GM18499 (cell line): ENCODE data around the gene MYO5B.

Experiments used
- ATAC-seq: cut with Tn5 transposase; IDR thresholded peaks from one replicate; pipeline ENCODE4 v1.9.1; 2021; ENCODE audit warnings: moderate number of reproducible peaks; ENCODE audit not compliant: insufficient read depth, unreplicated experiment

MYO5B gene

DNA sequence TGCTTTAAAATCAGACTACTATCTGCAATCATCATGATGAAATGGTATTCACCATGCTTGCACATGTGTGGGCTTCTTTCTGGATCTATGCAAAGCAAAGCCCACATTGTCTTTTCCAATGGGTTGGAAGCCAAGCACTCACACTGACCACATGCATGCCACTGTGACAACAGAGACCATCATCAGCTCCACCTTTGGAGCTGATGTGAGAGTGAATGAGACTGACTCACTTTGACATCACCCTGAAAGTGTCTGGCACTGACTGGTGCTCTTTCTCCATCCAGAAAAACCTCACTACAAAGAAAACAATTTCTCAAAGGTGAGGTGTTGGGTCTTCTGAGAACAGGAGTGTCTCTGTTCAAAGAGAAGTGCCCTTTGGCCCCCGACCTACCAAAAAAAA, 4.7 kb downstream of the MYO5B start:
- no peak for ATAC-seq

GRCh38 chr18:50189160-50189559, 5.8 kb downstream of the MYO5B start:
- no peak for ATAC-seq

DNA sequence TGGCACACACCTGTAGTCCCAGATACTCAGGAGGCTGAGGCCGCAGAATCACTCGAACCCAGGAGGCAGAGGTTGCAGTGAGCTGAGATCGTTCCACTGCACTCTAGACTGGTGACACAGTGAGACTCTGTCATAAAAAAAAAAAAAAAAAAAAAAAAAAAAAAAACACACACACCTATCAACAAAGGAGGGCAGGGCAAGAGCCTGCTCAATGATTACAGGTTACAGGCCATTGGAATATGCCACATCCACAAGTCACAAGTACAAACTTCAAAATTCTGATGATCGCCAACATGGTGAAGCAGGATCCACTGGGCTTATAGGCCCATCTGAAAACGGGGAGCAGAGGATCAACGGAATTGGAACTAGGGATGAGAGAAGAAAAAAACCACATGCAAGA, 6.3 kb downstream of the MYO5B start:
- no peak for ATAC-seq

DNA sequence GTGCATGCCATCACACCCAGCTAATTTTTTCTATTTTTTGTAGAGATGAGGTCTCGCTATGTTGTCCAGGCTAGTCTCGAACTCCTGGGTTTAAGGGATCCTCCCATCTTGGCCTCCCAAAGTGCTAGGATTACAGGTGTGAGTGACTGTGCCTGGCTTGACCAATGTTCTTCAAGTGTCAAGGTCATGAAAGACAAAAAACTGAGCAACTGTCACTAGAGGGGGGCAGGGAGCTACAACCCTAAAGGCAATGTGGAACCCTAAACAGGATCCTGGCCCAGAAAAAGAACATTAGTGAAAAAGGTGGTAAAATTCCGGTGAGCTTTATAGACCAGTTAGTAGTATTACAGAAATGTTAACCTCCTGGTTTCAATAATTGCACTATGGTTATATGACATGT, 7.3 kb downstream of the MYO5B start:
- ATAC-seq = no peak

DNA sequence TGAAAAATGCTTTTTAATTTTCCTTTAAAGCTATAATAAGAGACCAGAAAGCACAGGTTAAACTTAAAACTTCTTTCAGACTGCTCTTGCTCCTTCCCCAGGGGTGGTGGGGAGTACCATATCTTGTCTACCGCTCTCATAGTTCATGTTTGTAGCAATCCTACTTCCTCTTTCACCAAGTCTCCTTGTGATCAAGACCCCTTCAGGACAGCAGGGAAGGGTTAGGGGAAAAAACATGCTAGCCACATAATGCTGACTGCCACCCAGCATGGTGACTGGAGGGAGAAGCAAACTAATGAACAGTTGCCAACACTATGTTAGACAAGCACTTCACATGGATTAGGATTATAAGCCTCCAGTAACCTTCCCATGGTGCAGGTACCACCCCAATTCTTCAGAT, 8.6 kb downstream of the MYO5B start:
- no peak for ATAC-seq

DNA sequence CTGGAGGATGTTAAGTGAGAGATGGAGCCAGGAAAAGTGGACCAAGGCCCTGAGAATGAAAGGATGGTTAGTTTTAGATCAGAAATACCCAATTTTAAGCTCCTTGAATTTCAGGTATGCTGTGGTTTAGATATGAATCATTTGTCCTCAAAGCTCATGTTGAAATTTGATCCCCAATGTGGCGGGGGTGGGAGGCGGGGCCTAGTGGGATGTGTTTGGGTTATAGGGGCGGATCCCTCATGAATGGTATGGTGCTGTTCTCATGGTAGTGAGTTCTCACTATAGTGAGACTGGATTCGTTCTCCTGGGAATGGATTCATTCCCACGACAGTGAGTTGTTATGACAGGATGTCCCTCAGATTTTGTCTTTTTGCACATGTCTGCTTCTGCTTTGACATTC, 11.4 kb downstream of the MYO5B start:
- ATAC-seq = no peak

GRCh38 chr18:50182511-50182910, 12.4 kb downstream of the MYO5B start:
- ATAC-seq = no peak

DNA sequence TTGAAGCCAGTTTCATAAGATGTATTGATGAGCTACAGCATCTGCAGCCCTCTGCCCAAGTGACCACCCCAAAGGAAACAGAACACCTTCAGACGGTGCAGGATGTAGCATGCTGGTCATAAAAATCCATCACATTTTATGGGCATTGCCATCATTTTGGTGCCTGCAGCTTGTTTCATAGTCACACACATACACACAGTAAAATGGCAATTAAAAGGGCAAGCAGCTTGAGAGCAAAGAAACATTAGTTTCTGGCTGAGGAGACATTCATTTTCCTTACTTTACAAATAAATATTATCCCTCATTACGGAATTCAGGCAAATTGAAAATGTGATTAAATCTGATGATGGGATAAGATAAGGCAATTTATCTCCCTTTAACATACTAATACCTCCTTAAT, 13.4 kb downstream of the MYO5B start:
- no peak for ATAC-seq

GRCh38 chr18:50179465-50179864, 15.5 kb downstream of the MYO5B start:
- ATAC-seq = no peak

GRCh38 chr18:50177294-50177992, 17.5 kb downstream of the MYO5B start:
- no peak for ATAC-seq

DNA sequence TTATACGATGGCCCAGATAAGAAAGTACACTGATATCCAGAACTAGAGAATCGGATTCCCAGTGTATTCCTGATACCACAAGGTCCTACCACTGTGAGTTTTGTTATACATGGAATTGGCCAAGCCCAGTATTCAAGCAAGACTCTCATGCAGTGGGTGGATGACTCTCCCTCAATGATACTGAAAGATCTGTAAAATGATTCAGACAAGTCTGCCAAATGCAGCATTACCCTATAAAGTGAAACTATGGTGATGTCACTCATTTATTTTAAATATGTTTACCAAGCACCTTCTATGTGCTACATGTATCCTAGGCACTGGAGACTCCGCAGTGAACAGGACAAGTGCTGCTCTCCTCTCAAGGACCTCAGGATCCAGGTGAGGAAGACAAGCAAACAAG, 22.6 kb downstream of the MYO5B start:
- ATAC-seq = no peak

DNA sequence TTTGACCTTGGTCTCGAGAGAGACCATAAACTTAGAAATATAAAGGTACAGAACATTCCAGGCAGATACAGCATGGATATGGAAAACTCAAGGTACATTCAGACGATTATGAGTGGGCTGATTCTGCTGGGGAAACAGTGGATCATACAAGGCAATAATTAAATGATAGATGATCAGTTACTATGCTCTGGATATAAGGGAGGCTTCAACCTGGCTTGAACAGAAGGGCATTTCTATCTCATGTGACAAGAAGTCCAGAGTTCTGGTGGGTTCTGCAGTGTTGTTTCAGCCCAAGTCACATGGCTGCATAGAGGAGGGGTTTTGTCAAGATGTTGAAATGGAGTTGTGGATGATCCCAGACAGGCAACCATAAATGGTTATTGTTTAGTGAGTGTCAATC, 23.5 kb downstream of the MYO5B start:
- no peak for ATAC-seq

- ATAC-seq = no peak
Observed at GRCh38 chr18:50170004-50170403, 24.9 kb downstream of the MYO5B start.

GRCh38 chr18:50169149-50169548, 25.8 kb downstream of the MYO5B start:
- no peak for ATAC-seq

GRCh38 chr18:50167966-50168365, 27.0 kb downstream of the MYO5B start:
- ATAC-seq = no peak

DNA sequence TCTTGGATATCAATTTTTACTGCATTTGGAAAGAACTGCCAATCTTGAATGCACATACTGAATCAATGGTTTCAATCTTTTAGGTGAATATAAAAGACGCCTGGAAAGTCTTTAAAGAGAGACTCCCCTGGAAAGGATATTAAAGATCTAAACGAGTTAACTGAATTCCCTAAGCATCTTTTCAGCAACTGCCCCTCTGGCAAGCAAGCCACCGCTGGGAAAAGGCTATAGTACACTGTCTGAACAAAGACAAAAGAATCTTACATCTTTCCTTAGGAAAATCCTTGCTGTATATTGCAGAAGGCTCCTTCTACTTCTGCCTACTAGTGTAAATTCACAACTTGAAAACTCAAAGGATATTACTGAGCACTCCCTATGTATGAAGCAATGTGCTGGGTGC, 28.0 kb downstream of the MYO5B start:
- ATAC-seq = no peak

GRCh38 chr18:50163505-50163904, 31.4 kb downstream of the MYO5B start:
- no peak for ATAC-seq

DNA sequence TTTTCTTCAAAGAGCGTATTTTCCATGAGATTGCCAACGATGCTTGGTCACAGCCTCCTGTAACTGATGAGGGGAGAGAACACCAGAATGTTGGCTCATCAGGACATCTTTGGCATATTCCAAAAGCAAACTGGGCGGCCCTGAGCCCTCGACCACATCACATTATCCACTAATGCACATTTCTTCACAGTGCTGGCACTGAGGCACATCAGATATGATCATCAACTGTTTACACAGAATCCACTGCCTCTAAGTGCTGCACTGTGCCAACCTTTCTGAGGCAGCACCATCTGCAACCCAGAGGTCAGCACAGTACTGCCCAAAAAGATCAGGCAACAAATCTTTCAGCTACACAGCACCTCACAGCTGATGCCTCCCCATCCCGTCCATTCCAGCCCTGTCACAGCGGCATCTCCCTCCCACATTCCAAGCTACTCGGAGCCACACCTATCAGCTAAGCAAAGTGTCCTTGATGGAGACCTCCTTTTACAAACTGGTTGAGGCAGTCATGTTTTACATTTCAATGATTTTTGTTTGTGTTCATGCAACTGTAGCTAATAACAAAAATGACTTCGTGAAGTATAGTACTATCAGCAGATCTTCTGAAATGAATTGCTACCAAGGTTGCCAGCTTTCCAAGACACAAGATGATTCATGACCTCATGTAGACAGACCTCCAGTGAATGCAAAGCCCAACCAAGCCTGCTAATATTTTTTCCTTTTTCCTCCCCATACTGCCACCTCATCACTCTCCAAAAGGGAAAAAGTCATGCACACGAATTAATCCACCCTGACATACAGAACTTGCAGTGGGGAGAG, 32.3 kb downstream of the MYO5B start:
- ATAC-seq = no peak

DNA sequence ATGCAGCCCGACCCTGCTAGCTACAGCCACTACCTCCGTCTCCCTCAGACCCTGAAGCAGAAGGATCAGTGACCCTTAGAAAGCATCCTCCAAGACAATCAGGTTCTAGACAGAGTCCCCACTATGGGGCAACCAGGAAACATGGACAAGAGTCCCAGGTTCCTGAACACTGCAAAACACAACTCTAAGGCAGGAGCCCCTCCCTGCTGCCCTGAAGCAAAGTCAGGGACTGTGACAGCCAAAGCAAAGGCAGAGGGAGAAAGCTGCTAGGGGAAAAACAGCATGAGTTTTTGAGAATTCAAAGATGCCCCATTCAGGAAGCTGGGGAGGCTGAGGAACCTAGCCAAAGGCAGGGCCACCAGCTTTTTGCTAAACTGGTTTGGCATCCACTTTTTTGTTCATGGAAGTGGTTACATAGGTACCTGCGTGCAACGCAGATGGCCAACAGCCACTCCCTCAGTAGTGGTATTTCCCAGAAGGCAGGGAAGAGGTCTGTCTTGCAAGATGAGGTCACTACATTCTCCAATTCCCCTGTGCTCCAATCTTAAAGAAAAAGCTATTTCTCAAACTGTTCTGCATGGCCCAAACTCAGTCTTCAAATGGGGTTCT, 33.2 kb downstream of the MYO5B start:
- no peak for ATAC-seq

DNA sequence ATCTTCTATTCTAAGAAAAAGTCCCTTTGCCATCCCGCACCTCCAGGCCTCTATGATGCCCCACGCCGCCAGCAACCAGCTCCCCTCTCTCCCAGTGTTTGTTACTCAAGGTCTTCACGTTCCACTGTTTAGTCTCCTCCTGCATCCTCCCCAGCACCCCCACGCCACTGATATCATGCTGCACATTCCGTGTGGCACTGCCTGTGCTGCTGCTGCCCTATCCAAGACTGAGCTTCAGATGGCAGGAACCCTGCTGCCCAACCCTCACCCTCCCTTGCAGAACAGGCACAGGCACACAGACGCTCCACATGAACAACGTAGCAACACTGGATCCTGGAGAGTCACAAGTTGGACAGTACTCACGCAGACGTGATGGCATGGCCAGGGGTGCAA, 35.3 kb downstream of the MYO5B start:
- no peak for ATAC-seq

- ATAC-seq = no peak
Observed at GRCh38 chr18:50158866-50159653, 35.9 kb downstream of the MYO5B start.
